NCI-H2171 (cell line): ENCODE results near the gene PSTPIP1.
A peak's percentile ranks its signal among the peaks of the same experiment; 100 is the strongest.

Experiments used
- DNase-seq: peaks from one replicate; lab custom pipeline; 2025; lab: John Stamatoyannopoulos, UW

PSTPIP1 gene

DNA sequence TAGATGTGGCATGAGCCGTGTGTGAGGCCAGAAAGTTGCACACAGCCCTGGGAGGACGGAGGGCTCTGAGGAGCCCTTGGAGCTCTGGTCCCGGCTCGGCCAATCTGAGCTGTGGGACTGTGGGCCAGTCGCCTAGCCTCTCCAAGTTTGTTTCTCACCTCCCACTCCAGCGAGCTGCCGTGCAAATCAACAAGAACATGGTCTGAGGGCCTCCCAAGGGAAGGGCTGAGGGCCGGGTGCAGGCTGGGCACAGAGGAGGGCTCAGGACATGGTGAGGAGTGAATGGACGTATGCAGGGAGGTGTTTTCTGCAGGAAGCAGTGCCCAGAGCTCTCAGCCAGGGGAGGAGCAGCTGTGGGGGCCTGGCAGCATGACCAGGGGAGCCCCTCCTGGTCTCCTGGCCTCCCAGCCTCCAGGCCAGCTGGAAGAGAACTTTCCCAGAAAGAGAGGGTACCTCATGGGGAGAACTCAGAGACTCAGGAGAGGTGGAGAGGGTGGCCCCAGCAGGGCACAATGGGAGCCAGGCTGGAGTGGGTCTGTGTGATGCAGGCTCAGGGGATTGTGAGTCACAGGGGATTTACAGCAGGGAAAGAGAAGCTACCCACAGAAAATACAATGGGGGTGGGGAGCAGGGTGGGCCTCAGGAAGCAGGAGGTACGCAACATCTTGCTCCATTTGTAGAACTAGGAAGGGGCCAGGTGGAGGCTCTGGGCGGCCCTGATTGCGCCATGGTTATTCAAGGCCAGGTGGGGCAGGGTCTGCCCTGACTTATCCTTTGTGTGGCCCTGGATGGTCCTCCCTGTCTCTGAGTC, 24.8 kb downstream of the PSTPIP1 start:
- no peak for DNase-seq

GRCh38 chr15:77020348-77021087, 25.6 kb downstream of the PSTPIP1 start:
- no peak for DNase-seq

DNA sequence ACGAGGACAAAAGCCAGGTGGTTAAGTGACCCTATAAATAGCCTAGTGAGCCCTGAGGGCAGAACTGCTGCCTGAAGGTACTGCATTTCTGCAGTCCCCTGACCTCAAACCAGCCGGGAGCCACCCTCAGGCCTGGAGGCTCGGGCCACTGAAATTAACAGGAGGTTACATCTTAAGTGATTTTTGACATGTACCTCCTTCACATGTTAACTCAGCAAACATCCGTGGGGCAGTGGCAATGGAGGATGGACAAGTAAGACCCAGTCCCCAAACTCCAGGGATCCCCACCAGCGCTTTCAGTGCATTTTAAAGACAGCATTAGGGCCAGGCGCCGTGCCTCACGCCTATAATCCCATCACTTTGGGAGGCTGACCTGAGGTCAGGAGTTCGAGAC, 26.2 kb downstream of the PSTPIP1 start:
- DNase-seq = no peak

- DNase-seq = no peak
Observed at GRCh38 chr15:77021803-77022381, 27.0 kb downstream of the PSTPIP1 start.

DNA sequence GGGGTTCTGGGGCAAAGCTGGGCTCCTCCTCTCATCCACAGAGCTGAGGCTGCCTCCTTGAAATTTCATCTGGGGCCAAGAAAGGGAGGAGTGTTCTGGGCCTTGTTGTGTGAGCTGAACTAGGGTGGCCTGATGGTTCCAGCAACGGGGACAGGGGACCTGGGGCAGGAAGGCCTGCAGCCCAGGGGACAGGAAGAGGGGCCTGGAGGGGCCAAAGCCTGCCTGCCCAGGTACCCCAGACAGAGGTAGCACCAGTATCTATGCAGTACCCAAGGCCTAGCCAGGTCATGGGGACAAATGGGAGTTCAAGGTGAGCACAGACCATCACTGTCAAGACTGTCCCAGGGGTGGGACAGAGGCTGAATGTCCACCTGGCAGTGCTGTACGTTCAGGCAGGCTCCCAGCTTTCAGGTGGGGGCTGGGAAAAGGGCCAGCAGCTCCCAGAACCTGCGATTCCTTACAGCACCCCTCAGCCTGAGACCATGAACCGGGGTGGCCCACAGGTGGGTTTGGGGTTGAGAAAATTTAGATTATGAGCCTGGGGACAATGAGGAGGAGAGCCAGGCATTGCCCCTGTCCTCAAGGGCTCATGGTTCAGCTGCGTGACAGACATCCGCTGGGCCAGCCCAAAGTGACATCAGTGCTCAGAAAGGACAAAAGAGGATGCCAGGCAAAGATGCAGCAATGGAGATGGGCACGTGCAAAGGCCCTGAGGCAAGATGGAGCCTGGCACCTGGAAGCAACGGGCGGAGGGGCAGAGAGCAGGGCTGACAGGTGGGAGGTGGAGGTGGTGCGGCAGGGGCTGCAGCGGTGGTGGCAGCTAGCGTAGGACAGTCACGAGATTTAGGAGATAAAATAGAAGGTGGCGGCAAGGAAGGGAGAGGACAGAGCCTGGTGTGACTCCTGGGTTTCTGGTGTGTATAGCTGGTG, 28.0 kb downstream of the PSTPIP1 start:
- DNase-seq = no peak

- no peak for DNase-seq
Observed at GRCh38 chr15:77023576-77024272, 28.8 kb downstream of the PSTPIP1 start.

GRCh38 chr15:77024273-77025082, 29.6 kb downstream of the PSTPIP1 start:
- DNase-seq = peak; percentile 40

- peak; percentile 36 for DNase-seq
Observed at GRCh38 chr15:77025083-77025901, 30.4 kb downstream of the PSTPIP1 start.

DNA sequence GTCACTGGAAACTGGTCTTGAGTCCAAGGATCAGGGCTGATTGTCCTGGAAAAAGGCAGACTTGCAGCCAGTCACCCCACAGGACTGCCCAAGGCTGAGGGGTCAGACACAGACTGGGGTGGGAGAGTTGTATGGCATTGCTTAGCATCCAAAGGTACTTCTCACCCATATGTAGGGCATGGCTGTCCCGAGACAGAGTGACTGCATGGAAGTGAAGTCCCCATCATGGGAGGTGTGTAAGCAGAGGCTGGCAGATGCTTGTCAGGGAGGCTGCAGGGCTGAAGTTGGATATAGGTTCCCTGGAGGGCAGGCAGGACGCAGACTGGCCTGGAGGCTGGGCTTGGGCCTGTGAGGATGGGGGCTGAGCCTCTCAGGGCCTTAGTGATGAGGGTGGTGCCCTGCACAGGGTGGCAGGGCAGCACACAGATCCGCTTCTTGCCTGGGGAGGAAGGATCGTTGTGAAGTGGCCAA, 31.1 kb downstream of the PSTPIP1 start:
- no peak for DNase-seq

GRCh38 chr15:77026501-77027110, 31.7 kb downstream of the PSTPIP1 start:
- no peak for DNase-seq

- DNase-seq = no peak
Observed at GRCh38 chr15:77027111-77027696, 32.3 kb downstream of the PSTPIP1 start.

DNA sequence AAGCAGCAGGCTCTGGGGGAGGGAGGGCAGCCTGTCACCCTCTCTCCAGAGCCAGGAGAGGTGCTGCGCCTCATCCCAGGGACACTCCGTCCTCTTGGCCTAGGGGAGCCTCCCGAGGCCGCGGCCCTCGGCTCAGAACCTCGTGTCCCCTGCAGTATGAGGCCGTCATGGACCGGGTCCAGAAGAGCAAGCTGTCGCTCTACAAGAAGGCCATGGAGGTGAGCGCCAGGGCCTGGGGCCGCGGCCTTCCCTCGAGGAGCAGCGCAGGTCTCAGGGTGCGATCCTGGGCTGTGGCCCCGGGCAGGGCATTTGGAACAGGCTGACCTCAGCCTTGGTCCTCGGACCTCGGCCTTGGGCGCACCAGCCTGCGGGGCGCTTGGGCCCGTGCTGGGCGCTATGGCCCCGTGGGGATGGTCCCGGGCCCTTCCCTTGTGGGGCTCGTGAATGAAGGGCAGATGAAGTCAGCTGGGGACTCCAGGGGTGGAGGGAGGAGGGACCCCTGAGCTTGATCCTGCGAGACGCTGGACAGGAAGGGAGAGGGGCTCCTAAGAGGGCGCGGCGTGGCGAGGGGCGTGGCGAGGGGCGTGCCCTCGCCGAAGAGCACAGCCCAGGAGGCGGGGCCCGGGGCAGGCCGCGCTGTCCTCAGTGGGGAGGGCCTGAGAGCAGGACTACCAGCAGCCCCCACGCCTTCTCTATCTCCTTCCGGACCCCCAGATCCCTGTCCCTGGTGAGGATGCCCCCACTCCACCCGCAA, 32.9 kb downstream of the PSTPIP1 start:
- no peak for DNase-seq

DNA sequence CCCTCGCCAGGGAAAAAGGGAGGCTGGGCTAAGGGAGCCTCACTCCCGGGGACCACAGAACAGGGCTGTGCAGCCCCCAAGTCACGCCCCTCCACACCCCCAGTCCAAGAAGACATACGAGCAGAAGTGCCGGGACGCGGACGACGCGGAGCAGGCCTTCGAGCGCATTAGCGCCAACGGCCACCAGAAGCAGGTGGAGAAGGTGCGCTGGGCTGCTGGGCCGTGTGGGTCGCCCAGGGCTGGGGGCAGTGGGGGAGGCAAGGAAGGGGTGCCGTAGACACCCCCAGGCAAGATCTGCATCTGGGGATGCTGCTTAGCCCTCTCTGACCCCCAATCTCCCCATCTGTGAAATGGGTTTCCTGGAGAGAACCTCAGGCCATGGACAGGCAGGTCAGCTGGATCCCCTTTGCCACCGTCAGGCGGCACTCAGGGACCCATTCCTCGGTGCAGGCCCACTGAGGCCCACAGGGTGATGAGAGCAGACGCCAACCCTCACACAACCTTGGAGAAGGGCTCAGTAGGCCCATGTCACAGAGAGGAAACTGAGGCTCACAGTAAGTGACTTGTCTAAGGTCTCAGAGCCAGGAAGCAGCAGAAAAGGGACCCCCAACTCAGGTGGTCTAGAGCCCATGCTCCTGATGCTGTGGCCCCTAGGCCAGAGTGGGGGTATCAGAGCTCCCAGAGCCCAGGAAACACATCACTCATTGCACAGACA, 33.7 kb downstream of the PSTPIP1 start:
- DNase-seq = no peak

- no peak for DNase-seq
Observed at GRCh38 chr15:77029166-77030047, 34.5 kb downstream of the PSTPIP1 start.

- DNase-seq = peak; percentile 91
Observed at GRCh38 chr15:77030048-77030927, 35.4 kb downstream of the PSTPIP1 start.
